Measurements from ENCODE around the gene HAL.

- TF ChIP-seq CTCF (IDR thresholded peaks at IDR 0.05) (no peak), POLR2A (IDR thresholded peaks at IDR 0.05) (no peak)
Observed at GRCh38 chr12:95942101-95942523, 54.0 kb downstream of the HAL start.

Data from vagina (tissue), 2 donors.